ENCODE measurements around the gene M1AP.

M1AP gene

DNA sequence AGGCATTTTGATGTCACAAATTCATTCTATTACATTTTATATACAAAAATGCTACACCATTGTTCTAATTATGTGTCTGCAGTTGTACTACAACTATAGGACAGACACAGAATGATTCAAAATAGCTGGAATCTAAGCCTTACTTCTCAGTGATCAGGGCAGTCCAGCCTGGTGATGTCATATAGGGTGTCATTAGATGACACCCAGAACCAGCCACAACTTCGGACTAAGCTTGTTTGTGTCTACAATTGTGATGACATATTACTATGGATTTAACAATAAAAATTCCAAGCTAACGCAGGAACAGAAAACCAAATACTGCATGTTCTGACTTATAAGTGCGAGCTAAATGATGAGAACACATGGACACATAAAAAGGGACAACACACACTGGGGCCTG, 31.0 kb downstream of the M1AP start:
- peaks cover 30% of the 10 kb centered on the region for H3K27me3 ChIP-seq (ENCODE audit: insufficient read depth, low read length, poor library complexity)
- no peaks in the 10 kb centered on the region for H3K36me3 ChIP-seq (ENCODE audit: insufficient read depth, low read length)
- no peaks in the 10 kb centered on the region for H4K20me1 ChIP-seq (ENCODE audit: insufficient read depth, low read length)
- no peak overlapping the region for H2AFZ ChIP-seq (ENCODE audit: low read depth, low read length)
- H3K4me1 ChIP-seq (ENCODE audit: insufficient read depth, low read length): no peaks in the 10 kb centered on the region
- no peak for DNase-seq
- ATAC-seq (ENCODE audit: insufficient read depth, low read depth): no peak
- no peaks in the 10 kb centered on the region for H3K9me3 ChIP-seq (ENCODE audit: insufficient read depth, low read length, severe bottlenecking)
- H3K79me2 ChIP-seq (ENCODE audit: insufficient read depth, low read length): no peaks in the 10 kb centered on the region
- no peak overlapping the region for H3K27ac ChIP-seq (ENCODE audit: low read length)
- no peak overlapping the region for H3K4me3 ChIP-seq (ENCODE audit: low read depth in 1 of 2, low read length in 2 of 2)
- no peak for TF ChIP-seq EZH2 (IDR thresholded peaks at IDR 0.05; ENCODE audit: borderline replicate concordance, low read depth, low read length, severe bottlenecking)
- TF ChIP-seq, protein P1, sequence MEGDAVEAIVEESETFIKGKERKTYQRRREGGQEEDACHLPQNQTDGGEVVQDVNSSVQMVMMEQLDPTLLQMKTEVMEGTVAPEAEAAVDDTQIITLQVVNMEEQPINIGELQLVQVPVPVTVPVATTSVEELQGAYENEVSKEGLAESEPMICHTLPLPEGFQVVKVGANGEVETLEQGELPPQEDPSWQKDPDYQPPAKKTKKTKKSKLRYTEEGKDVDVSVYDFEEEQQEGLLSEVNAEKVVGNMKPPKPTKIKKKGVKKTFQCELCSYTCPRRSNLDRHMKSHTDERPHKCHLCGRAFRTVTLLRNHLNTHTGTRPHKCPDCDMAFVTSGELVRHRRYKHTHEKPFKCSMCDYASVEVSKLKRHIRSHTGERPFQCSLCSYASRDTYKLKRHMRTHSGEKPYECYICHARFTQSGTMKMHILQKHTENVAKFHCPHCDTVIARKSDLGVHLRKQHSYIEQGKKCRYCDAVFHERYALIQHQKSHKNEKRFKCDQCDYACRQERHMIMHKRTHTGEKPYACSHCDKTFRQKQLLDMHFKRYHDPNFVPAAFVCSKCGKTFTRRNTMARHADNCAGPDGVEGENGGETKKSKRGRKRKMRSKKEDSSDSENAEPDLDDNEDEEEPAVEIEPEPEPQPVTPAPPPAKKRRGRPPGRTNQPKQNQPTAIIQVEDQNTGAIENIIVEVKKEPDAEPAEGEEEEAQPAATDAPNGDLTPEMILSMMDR (IDR thresholded peaks at IDR 0.05; ENCODE audit: borderline replicate concordance, extremely low read depth, low read length, poor library complexity, severe bottlenecking): no peak
- no peak overlapping the region for H3K9ac ChIP-seq (ENCODE audit: low read depth, low read length)
- no peak overlapping the region for H3K4me2 ChIP-seq (ENCODE audit: insufficient read depth, low read length)

DNA sequence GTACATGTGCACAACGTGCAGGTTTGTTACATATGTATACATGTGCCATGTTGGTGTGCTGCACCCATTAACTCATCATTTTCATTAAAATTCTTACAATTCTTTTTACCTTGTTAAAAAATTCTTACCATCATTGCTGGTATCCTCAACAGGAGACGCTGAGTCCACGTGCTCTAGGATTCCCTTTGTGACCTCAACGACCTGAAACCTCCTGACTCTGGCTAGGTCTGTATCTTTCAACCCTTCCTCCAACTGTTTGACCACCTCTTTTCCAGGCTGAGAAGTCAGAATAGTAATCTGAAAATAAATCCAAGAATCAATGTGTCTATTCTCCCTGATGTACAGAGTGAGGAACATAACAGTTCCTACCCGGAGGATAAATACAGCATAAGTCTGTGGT, 41.2 kb downstream of the M1AP start:
- H3K79me2 ChIP-seq (ENCODE audit: insufficient read depth, low read length): no peaks in the 10 kb centered on the region
- ATAC-seq (ENCODE audit: insufficient read depth, low read depth) (no peak), DNase-seq (no peak)
- H3K9me3 ChIP-seq (ENCODE audit: insufficient read depth, low read length, severe bottlenecking): no peaks in the 10 kb centered on the region
- H3K36me3 ChIP-seq (ENCODE audit: insufficient read depth, low read length): no peaks in the 10 kb centered on the region
- no peaks in the 10 kb centered on the region for H4K20me1 ChIP-seq (ENCODE audit: insufficient read depth, low read length)
- H3K9ac ChIP-seq (ENCODE audit: low read depth, low read length): no peak overlapping the region
- no peaks in the 10 kb centered on the region for H3K4me1 ChIP-seq (ENCODE audit: insufficient read depth, low read length)
- no peak overlapping the region for H2AFZ ChIP-seq (ENCODE audit: low read depth, low read length)
- TF ChIP-seq, protein P1 (IDR thresholded peaks at IDR 0.05; ENCODE audit: borderline replicate concordance, extremely low read depth, low read length, poor library complexity, severe bottlenecking): no peak
- TF ChIP-seq EZH2 (IDR thresholded peaks at IDR 0.05; ENCODE audit: borderline replicate concordance, low read depth, low read length, severe bottlenecking): no peak
- H3K27me3 ChIP-seq (ENCODE audit: insufficient read depth, low read length, poor library complexity): peaks cover 23% of the 10 kb centered on the region
- no peak overlapping the region for H3K27ac ChIP-seq (ENCODE audit: low read length)
- H3K4me3 ChIP-seq (ENCODE audit: low read depth in 1 of 2, low read length in 2 of 2): no peak overlapping the region
- H3K4me2 ChIP-seq (ENCODE audit: insufficient read depth, low read length): no peak overlapping the region

DNA sequence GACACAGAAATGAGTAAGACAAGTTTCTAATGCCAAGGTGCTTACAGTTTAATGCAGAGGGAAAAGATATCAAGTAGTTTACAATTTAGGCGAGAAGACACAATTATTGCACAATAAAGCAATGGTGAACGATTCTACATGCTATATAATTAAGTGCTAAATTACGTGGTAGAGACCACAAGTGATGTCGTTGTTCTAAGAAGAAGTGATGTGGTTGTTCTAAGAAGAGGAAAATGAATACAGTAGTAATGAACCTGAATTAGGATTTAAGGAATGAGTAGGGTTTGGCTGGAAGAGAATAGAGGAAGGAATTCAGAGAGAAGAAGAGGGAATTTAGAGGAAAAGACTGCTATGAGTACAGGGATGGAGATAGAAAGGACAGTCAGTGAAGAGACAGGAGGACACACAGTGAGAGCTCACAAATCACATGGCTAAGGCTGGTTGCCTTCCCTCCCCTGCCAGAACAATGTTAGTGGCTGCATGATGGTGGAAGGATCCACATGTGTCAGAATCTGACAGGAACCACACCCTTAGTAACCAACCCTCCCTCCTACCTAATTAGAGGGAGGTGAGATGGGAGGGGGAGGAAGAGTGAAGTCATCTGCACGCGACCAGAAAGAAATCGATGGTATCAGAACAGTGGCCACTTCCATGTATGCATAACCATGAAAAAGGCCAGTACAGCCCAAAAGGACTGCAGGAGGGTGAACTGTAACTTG, 44.7 kb downstream of the M1AP start:
- no peak overlapping the region for H3K9ac ChIP-seq (ENCODE audit: low read depth, low read length)
- H4K20me1 ChIP-seq (ENCODE audit: insufficient read depth, low read length): no peaks in the 10 kb centered on the region
- no peak overlapping the region for H3K4me2 ChIP-seq (ENCODE audit: insufficient read depth, low read length)
- no peaks in the 10 kb centered on the region for H3K4me1 ChIP-seq (ENCODE audit: insufficient read depth, low read length)
- no peak for ATAC-seq (ENCODE audit: insufficient read depth, low read depth)
- H3K27ac ChIP-seq (ENCODE audit: low read length): no peak overlapping the region
- H3K4me3 ChIP-seq (ENCODE audit: low read depth in 1 of 2, low read length in 2 of 2): no peak overlapping the region
- H3K9me3 ChIP-seq (ENCODE audit: insufficient read depth, low read length, severe bottlenecking): no peaks in the 10 kb centered on the region
- no peak overlapping the region for H2AFZ ChIP-seq (ENCODE audit: low read depth, low read length)
- H3K79me2 ChIP-seq (ENCODE audit: insufficient read depth, low read length): no peaks in the 10 kb centered on the region
- no peak for DNase-seq
- TF ChIP-seq EZH2 (IDR thresholded peaks at IDR 0.05; ENCODE audit: borderline replicate concordance, low read depth, low read length, severe bottlenecking): no peak
- TF ChIP-seq, protein P1 (IDR thresholded peaks at IDR 0.05; ENCODE audit: borderline replicate concordance, extremely low read depth, low read length, poor library complexity, severe bottlenecking): no peak
- no peaks in the 10 kb centered on the region for H3K36me3 ChIP-seq (ENCODE audit: insufficient read depth, low read length)
- H3K27me3 ChIP-seq (ENCODE audit: insufficient read depth, low read length, poor library complexity): peaks cover 27% of the 10 kb centered on the region

Measured in DND-41 (cell line).